OCI-LY3 (cell line): ENCODE measurements around the gene KIF25.

Source experiments
- H2AFZ ChIP-seq: fragments of 200-600, 300-600 bp; shearing (Covaris generic); 2 replicates; pipeline ENCODE4 v1.6.0; 2014; ENCODE audit warnings: antibody characterized with exemption, low read depth, low read length
- H3K27ac ChIP-seq: fragments of 200-600, 300-600 bp; sonication (generic); 2 replicates; pipeline ENCODE4 v1.5.1; 2014; ENCODE audit warnings: mild to moderate bottlenecking, low read length, moderate library complexity, mixed read lengths
- H3K27me3 ChIP-seq: fragments of 200-600, 300-600 bp; sonication (generic); 2 replicates; pipeline ENCODE4 v1.6.1; 2014; ENCODE audit warnings: low read depth, low read length, mixed read lengths
- H3K36me3 ChIP-seq: fragments of 200-600, 300-600 bp; sonication (generic); replicated peaks from 2 replicates; pipeline ENCODE3; 2014; ENCODE audit warnings: low read depth, low read length, mixed read lengths
- H3K4me1 ChIP-seq: fragments of 300-600, 200-600 bp; sonication (generic); 2 replicates; pipeline ENCODE4 v1.6.1; 2014; ENCODE audit warnings: low read length, mixed read lengths
- H3K4me2 ChIP-seq: fragments of 200-600, 300-600 bp; sonication (generic); 2 replicates; pipeline ENCODE4 v1.6.1; 2014; ENCODE audit warnings: low read length, mixed read lengths
- H3K4me3 ChIP-seq: fragments of 300-600, 200-600 bp; sonication (generic); 2 replicates; pipeline ENCODE4 v1.5.1; 2014; ENCODE audit warnings: antibody characterized with exemption, mild to moderate bottlenecking, low read length, moderate library complexity
- H3K79me2 ChIP-seq: fragments of 300-600, 200-600 bp; shearing (Covaris generic); 2 replicates; pipeline ENCODE4 v1.6.1; 2014; ENCODE audit warnings: mild to moderate bottlenecking, low read length, mixed read lengths
- H3K9ac ChIP-seq: fragments of 300-600, 200-600 bp; shearing (Covaris generic); 2 replicates; pipeline ENCODE4 v1.6.0; 2014; ENCODE audit warnings: mild to moderate bottlenecking, low read length, moderate library complexity
- H3K9me3 ChIP-seq: fragments of 200-600, 300-600 bp; shearing (Covaris generic); 2 replicates; pipeline ENCODE4 v1.6.1; 2014; ENCODE audit warnings: low read length, mixed read lengths; ENCODE audit not compliant: insufficient read depth
- H4K20me1 ChIP-seq: fragments of 200-600, 300-600 bp; sonication (generic); 2 replicates; pipeline ENCODE4 v1.6.1; 2016; ENCODE audit warnings: low read length, mixed read lengths; ENCODE audit not compliant: insufficient read depth
- CTCF ChIP-seq: fragments of 200-600, 300-600 bp; sonication (generic); IDR thresholded peaks from 2 replicates; pipeline ENCODE4 v1.5.1; 2014; ENCODE audit warnings: antibody characterized with exemption, low read length, low read depth
- EZH2phosphoT487 ChIP-seq: fragments of 200-600 bp; shearing (Covaris generic); IDR thresholded peaks from 2 replicates; pipeline ENCODE4 v1.6.1; 2018; ENCODE audit warnings: antibody characterized with exemption, mixed run types, low read depth

The KIF25 gene

GRCh38 chr6:168005796-168006195, 8.3 kb downstream of the KIF25 start:
- no peak overlapping the region for H2AFZ ChIP-seq
- no peak overlapping the region for H3K4me2 ChIP-seq
- no peaks in the 10 kb centered on the region for H4K20me1 ChIP-seq
- no peaks in the 10 kb centered on the region for H3K4me1 ChIP-seq
- H3K27ac ChIP-seq, result no peak overlapping the region
- H3K27me3 ChIP-seq, result no peaks in the 10 kb centered on the region
- TF ChIP-seq CTCF, result no peak
- no peak for TF ChIP-seq EZH2phosphoT487
- no peak overlapping the region for H3K9ac ChIP-seq
- H3K4me3 ChIP-seq, result no peak overlapping the region
- H3K9me3 ChIP-seq, result no peaks in the 10 kb centered on the region
- no peaks in the 10 kb centered on the region for H3K36me3 ChIP-seq
- H3K79me2 ChIP-seq, result no peaks in the 10 kb centered on the region

- no peaks in the 10 kb centered on the region for H3K79me2 ChIP-seq
- no peaks in the 10 kb centered on the region; the same call in 1 of the 2 replicates for H3K9me3 ChIP-seq
- TF ChIP-seq CTCF, result no peak
- TF ChIP-seq EZH2phosphoT487, result no peak
- no peaks in the 10 kb centered on the region for H4K20me1 ChIP-seq
- no peak overlapping the region for H3K9ac ChIP-seq
- H3K27ac ChIP-seq, result no peak overlapping the region
- no peak overlapping the region for H2AFZ ChIP-seq
- H3K4me3 ChIP-seq, result no peak overlapping the region
- no peaks in the 10 kb centered on the region for H3K4me1 ChIP-seq
- H3K4me2 ChIP-seq, result no peak overlapping the region
- no peaks in the 10 kb centered on the region for H3K36me3 ChIP-seq
- H3K27me3 ChIP-seq, result no peaks in the 10 kb centered on the region
Measured at GRCh38 chr6:168007592-168008338, 10.3 kb downstream of the KIF25 start.

DNA sequence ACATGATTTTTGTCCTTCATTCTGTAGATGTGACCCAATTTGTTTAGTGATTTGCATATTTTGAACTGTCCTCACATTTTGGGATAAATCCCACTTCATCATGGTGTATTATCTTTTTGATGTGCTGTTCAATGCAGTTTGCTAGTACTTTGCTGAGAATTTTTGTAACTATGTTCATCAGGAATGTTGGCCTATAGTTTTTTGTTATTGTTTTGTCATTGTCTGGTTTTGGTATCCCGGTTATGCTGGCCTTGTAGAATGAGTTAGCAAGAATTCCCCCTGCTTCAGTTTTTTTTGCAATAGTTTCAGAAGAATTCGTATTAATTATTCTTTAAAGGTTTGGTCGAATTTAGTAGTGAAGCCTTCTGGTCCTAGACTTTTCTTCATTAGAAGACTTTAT, 11.9 kb downstream of the KIF25 start:
- H3K4me2 ChIP-seq, result no peak overlapping the region
- H3K4me3 ChIP-seq, result no peak overlapping the region
- no peaks in the 10 kb centered on the region; the same call in 1 of the 2 replicates for H3K9me3 ChIP-seq
- H4K20me1 ChIP-seq, result no peaks in the 10 kb centered on the region
- peaks cover 6% of the 10 kb centered on the region for H3K4me1 ChIP-seq
- TF ChIP-seq CTCF, result no peak
- no peak for TF ChIP-seq EZH2phosphoT487
- H3K9ac ChIP-seq, result no peak overlapping the region
- H3K27me3 ChIP-seq, result no peaks in the 10 kb centered on the region
- H2AFZ ChIP-seq, result no peak overlapping the region
- no peaks in the 10 kb centered on the region for H3K36me3 ChIP-seq
- H3K79me2 ChIP-seq, result no peaks in the 10 kb centered on the region
- H3K27ac ChIP-seq, result no peak overlapping the region

DNA sequence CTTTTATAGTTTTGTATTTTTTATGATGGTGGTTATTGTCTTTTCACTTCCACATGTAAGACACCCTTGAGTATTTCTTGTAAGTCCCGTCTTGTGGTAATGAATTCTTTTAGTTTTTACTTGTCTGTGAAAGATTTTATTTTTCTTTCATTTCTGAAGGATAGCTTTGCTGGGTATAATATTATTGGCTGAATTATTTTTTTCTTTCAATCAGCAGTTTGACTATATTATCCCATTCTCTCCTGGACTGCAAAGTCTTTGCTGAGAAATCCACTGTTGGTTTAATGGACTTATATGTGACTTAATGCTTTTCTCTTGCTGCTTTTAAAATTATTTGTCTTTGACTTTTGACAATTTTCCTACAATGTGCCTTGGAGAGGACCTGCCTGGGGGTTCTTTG, 13.8 kb downstream of the KIF25 start:
- Histone ChIP-seq H4K20me1 (no peaks in the 10 kb centered on the region), H2AFZ (no peak overlapping the region), H3K9ac (no peak overlapping the region), H3K27me3 (no peaks in the 10 kb centered on the region), H3K4me2 (no peak overlapping the region), H3K27ac (no peak overlapping the region), H3K4me1 (peaks cover 6% of the 10 kb centered on the region), H3K36me3 (no peaks in the 10 kb centered on the region), H3K4me3 (no peak overlapping the region), H3K79me2 (no peaks in the 10 kb centered on the region), H3K9me3 (no peaks in the 10 kb centered on the region; the same call in 1 of the 2 replicates)
- TF ChIP-seq EZH2phosphoT487, result no peak
- no peak for TF ChIP-seq CTCF
